ENCODE results near the gene GPX4. TPM values are rescaled to one million over a fixed set of nuclear protein-coding genes. Genes with fewer than 3 reads are reported as not detected.

The GPX4 gene
- total and polyA plus RNA-seq, 10 of the 15 experiments (the other 5 are each of a cell fraction or from before 2014, with no cell fraction given), result 33.3 to 749 (median 297) TPM

GRCh38 chr19:1061987-1062386 is 41.8 kb upstream of the GPX4 start (continued):
- no peak for TF ChIP-seq REST (IDR thresholded peaks at IDR 0.05; ENCODE audit: low read depth, low read length)
- TF ChIP-seq TCF3 (IDR thresholded peaks at IDR 0.05; ENCODE audit: borderline replicate concordance, insufficient read depth, low read depth, low read length), result no peak
- no peak for TF ChIP-seq WRNIP1 (IDR thresholded peaks at IDR 0.05; ENCODE audit: borderline replicate concordance, low read depth, low read length)
- TF ChIP-seq ELK1 (IDR thresholded peaks at IDR 0.05; ENCODE audit: low read depth, low read length), result no peak
- TF ChIP-seq, protein P1, sequence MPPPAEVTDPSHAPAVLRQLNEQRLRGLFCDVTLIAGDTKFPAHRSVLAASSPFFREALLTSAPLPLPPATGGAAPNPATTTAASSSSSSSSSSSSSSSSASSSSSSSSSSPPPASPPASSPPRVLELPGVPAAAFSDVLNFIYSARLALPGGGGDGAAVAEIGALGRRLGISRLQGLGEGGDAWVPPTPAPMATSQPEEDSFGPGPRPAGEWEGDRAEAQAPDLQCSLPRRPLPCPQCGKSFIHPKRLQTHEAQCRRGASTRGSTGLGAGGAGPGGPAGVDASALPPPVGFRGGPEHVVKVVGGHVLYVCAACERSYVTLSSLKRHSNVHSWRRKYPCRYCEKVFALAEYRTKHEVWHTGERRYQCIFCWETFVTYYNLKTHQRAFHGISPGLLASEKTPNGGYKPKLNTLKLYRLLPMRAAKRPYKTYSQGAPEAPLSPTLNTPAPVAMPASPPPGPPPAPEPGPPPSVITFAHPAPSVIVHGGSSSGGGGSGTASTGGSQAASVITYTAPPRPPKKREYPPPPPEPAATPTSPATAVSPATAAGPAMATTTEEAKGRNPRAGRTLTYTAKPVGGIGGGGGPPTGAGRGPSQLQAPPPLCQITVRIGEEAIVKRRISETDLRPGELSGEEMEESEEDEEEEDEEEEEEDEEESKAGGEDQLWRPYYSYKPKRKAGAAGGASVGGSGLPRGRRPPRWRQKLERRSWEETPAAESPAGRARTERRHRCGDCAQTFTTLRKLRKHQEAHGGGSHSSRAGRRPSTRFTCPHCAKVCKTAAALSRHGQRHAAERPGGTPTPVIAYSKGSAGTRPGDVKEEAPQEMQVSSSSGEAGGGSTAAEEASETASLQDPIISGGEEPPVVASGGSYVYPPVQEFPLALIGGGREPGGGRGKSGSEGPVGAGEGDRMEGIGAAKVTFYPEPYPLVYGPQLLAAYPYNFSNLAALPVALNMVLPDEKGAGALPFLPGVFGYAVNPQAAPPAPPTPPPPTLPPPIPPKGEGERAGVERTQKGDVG (CRISPR knock-in tag; IDR thresholded peaks at IDR 0.05), result no peak
- TF ChIP-seq RAD21 (IDR thresholded peaks at IDR 0.05; ENCODE audit: insufficient read depth, low read depth, low read length), result no peak
- no peak for TF ChIP-seq PKNOX1 (IDR thresholded peaks at IDR 0.05)
- no peak for TF ChIP-seq JUND (IDR thresholded peaks at IDR 0.05; ENCODE audit: low read depth, low read length)
